Dedifferentiated amniotic fluid mesenchymal stem cell (primary cell): Measurements from ENCODE around the gene PBXIP1.

Experiments used
- DNase-seq: peaks from one replicate; pipeline ENCODE4 v3.0.0-alpha.2; 2016; ENCODE audit errors: extremely low spot score

PBXIP1 gene, protein sequence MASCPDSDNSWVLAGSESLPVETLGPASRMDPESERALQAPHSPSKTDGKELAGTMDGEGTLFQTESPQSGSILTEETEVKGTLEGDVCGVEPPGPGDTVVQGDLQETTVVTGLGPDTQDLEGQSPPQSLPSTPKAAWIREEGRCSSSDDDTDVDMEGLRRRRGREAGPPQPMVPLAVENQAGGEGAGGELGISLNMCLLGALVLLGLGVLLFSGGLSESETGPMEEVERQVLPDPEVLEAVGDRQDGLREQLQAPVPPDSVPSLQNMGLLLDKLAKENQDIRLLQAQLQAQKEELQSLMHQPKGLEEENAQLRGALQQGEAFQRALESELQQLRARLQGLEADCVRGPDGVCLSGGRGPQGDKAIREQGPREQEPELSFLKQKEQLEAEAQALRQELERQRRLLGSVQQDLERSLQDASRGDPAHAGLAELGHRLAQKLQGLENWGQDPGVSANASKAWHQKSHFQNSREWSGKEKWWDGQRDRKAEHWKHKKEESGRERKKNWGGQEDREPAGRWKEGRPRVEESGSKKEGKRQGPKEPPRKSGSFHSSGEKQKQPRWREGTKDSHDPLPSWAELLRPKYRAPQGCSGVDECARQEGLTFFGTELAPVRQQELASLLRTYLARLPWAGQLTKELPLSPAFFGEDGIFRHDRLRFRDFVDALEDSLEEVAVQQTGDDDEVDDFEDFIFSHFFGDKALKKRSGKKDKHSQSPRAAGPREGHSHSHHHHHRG

GRCh38 chr1:154955718-154956543 is at the start of gene PBXIP1:
PBXIP1 (minus strand) TSS chr1:154956099; CDS start chr1:154953721, 2,378 bp downstream.
- peak; percentile 92 for DNase-seq

DNA sequence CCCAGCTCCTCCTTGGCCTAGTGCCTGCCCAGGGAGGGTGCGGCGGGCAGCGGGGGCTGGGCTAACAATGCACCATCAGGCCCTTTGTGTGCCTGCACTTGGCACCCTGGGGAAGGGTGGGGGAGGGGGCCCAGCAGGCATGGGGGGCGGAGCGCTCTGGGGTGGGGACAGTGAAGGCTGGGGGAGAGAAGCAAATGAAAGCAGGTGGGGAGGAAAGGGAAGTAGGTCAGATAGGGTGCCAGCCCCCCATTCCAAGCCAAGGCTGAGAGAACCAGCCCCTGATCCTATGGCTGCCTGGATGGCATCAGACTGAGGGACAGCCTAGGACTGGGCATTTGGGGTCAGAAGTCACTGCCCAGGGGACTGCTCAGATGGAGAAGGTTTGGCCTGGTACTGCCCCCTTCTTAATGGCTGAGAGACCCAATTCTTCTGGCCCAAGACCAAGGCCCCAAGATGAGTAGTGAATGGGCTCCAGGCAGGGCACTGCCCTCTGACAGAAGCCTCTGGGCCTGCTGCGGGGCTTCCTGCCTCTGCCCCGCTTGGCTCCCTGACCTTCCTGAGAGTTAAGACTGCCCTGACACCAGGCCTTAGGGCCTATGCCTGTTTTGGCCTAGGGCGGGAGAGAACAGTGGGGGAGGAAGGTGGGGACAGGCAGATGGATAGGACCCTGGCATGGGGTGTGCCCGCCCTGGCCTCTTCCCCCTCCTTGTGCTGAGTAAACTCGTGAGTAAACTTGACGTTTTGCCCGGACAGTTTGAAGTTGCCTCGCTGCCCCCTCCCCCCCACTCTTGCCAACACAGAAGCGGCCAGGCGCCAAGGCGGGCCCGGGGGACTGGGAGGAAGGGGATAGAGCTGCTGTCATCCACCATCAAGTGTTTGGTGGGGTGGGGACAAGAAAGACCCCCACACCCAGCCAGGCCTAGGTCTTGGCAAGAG is 49.4 kb upstream of the PBXIP1 start:
- DNase-seq: no peak

- DNase-seq: no peak
Measured at GRCh38 chr1:155004352-155005075, 48.6 kb upstream of the PBXIP1 start.

- DNase-seq: no peak
Measured at GRCh38 chr1:155003766-155004351, 48.0 kb upstream of the PBXIP1 start.

GRCh38 chr1:155003227-155003765 is 47.4 kb upstream of the PBXIP1 start:
- no peak for DNase-seq

- no peak for DNase-seq
Measured at GRCh38 chr1:155002464-155003226, 46.7 kb upstream of the PBXIP1 start, which contains the start of gene ZBTB7B. ZBTB7B (plus strand) TSS chr1:155002802; CDS start chr1:155014661, 11,859 bp downstream.

GRCh38 chr1:155001675-155002463 is 46.0 kb upstream of the PBXIP1 start:
- DNase-seq: peak; percentile 99

DNA sequence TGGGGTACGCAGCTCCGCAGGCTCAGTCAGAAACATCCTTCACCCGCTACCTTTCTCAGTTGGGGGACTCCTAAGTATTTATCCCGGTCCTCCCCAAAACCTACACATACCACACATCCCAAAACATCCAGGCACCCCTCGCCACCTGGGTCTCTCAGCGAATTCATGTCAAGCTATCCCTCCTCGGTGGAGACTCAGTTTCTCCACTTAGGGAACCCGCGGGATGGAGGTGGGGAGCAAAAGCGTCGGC is 45.5 kb upstream of the PBXIP1 start:
- DNase-seq: no peak

DNA sequence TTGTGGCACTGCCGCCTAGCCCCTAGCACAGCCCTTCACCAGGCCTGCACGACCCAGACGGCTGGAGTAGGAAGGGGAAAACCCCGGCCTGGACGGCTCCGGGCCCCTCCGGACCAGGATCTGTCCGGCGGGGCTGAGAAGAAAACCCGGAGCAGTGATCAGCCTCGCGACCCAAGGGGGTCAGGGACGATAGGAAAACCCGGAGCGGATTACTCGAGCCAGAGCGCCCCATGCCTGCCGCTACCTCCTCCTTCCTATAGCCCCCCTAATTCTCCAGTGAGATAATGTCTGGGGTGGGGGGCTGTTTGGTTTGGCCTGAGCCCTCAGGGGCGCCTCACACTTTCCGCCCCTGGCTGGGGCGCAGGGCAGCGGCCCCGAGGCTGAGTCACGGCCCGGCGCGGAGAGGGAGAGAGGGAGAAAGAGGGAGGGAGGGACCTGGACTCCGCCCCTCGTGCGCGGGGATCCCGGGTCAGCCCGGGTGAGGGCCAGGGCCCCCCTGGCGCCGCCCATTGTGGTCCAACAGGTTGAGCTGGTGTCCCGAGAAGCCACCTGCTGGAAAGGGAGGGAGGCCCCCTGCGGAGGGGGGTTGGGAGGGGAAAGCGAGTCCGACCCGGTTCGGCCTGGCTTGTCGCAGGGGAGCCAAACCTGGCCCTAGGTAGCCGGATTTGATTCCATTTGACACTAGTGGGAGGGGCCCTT is 45.0 kb upstream of the PBXIP1 start:
- peak; percentile 70 for DNase-seq

DNA sequence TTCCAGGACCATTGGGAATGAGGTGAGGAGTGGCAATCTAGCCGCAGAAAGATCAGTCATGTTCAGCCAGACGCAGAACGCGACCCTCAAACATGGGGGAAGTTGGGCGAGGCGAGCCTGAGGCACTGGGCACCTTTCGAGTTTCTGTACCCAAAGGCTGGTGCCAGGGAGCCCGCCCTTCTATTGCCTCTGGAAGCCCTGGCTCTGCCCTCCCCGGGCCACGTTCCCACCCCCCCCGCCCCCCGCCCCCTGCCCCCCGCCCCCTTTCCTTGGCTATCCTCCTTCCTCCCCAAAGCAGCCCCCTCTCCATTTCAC is 44.5 kb upstream of the PBXIP1 start:
- DNase-seq: no peak

- no peak for DNase-seq
Measured at GRCh38 chr1:154999571-155000410, 43.9 kb upstream of the PBXIP1 start.

- peak; percentile 54 for DNase-seq
Measured at GRCh38 chr1:154998818-154999570, 43.1 kb upstream of the PBXIP1 start.

DNA sequence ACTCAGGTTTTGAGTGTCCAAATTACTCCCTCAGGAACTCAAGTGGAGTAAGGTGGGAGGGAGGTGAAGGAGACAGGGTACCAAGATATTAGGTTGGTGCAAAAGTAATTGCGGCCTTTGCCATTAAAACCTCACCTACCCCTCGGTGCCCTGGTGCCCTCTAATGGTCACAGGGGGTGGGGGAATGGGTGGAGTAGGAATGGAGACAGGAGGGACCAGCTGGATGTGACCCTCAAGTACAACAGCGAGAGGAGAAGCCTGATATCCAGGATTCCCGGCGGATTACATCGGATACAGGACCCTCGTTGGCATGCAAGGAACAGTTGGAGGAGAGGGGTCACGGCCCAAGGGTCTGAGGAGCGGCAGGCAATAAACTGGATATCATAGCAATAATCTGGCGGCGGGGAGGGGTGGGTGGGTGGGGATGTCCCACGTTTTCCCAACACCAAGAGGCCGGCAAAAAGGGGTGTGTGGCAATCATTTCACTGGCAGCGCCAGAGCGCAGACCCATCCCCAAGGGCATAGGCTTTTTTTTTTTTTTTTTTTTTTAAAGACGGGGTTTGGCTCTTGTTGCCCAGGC is 42.4 kb upstream of the PBXIP1 start:
- DNase-seq: no peak

GRCh38 chr1:154996966-154997701 is 41.2 kb upstream of the PBXIP1 start:
- no peak for DNase-seq
